Brain microvascular endothelial cell (primary cell): ENCODE data around the gene PIAS3.

Experiments
- DNase-seq: peaks from one replicate; pipeline ENCODE4 v3.0.0-alpha.2; 2020
- H3K27ac ChIP-seq: fragments of 250-450 bp; sonication (Bioruptor Pico); 2 replicates; pipeline ENCODE4 v1.5.1; 2020; ENCODE audit warnings: mild to moderate bottlenecking, moderate library complexity
- H3K27me3 ChIP-seq: fragments of 250-450 bp; sonication (Bioruptor Pico); replicated peaks from 2 replicates; pipeline ENCODE4 v1.5.1; 2020; ENCODE audit warnings: mild to moderate bottlenecking
- H3K36me3 ChIP-seq: fragments of 250-450 bp; sonication (Bioruptor Pico); replicated peaks from 2 replicates; pipeline ENCODE4 v1.5.1; 2020; ENCODE audit warnings: mild to moderate bottlenecking
- H3K4me3 ChIP-seq: 2 replicates; pipeline ENCODE4 v1.5.1; 2011; ENCODE audit warnings: low read depth, mild to moderate bottlenecking, control low read depth, low read length, moderate library complexity
- CTCF ChIP-seq: IDR thresholded peaks from 2 replicates; pipeline ENCODE4 v1.5.1; 2011; ENCODE audit warnings: low read depth, mild to moderate bottlenecking, moderate library complexity, low read length, control low read depth, inconsistent platforms; ENCODE audit errors: missing control alignments
- in situ Hi-C: cut with HindIII; loops from 2 replicates; pipeline ENCODE4 v1.10.0; 2017; ENCODE audit warnings: low sequenced_read_pairs, low pct_ligation_motif_present

PIAS3 gene

GRCh38 chr1:145897969-145898368 is 39.1 kb upstream of the PIAS3 start:
- DNase-seq: no peak
- no peak overlapping the region for H3K27ac ChIP-seq
- H3K36me3 ChIP-seq: peaks cover 6% of the 10 kb centered on the region
- H3K4me3 ChIP-seq: no peak overlapping the region
- no peaks in the 10 kb centered on the region for H3K27me3 ChIP-seq
- in situ Hi-C loops: no loop called here
- TF ChIP-seq CTCF: no peak

- in situ Hi-C loops: no loop called here
- Histone ChIP-seq H3K4me3 (no peak overlapping the region), H3K27ac (no peak overlapping the region), H3K36me3 (no peaks in the 10 kb centered on the region), H3K27me3 (no peaks in the 10 kb centered on the region)
- TF ChIP-seq CTCF: no peak
- no peak for DNase-seq
Measured at GRCh38 chr1:145895471-145895870, 36.6 kb upstream of the PIAS3 start.

GRCh38 chr1:145893306-145894055 is 34.6 kb upstream of the PIAS3 start:
- TF ChIP-seq CTCF: no peak
- H3K36me3 ChIP-seq: no peaks in the 10 kb centered on the region
- H3K27me3 ChIP-seq: no peaks in the 10 kb centered on the region
- no peak overlapping the region for H3K27ac ChIP-seq
- DNase-seq: no peak
- no peak overlapping the region for H3K4me3 ChIP-seq
- in situ Hi-C loops: no loop called here

GRCh38 chr1:145892486-145893087 is 33.7 kb upstream of the PIAS3 start:
- in situ Hi-C loops: no loop called here
- Histone ChIP-seq H3K27ac (peak overlapping the region; percentile 76), H3K4me3 (no peak overlapping the region), H3K36me3 (no peaks in the 10 kb centered on the region), H3K27me3 (no peaks in the 10 kb centered on the region)
- no peak for DNase-seq
- no peak for TF ChIP-seq CTCF

GRCh38 chr1:145891587-145892485 is 33.0 kb upstream of the PIAS3 start:
- peak overlapping the region; percentile 76 for H3K27ac ChIP-seq
- peak; percentile 94 for TF ChIP-seq CTCF
- peak; percentile 98 for DNase-seq
- H3K36me3 ChIP-seq: no peaks in the 10 kb centered on the region
- H3K27me3 ChIP-seq: no peaks in the 10 kb centered on the region
- in situ Hi-C loops: no loop called here
- H3K4me3 ChIP-seq: no peak overlapping the region
